Hepatocyte (in vitro differentiated cells): ENCODE results near the gene AVPR2. TPM values are rescaled to one million over a fixed set of nuclear protein-coding genes. Genes with fewer than 3 reads are reported as not detected.

ENCODE experiments used
- DNase-seq: peaks from one replicate; pipeline ENCODE4 v3.0.0-alpha.2; 2016; ENCODE audit warnings: low spot score
- H2AFZ ChIP-seq: fragments of 200-600 bp; sonication (generic); 2 replicates; pipeline ENCODE4 v1.6.0; 2016; ENCODE audit warnings: antibody characterized with exemption, mild to moderate bottlenecking
- H3K27ac ChIP-seq: fragments of 200-600 bp; sonication (generic); 2 replicates; pipeline ENCODE4 v1.5.1; 2016; ENCODE audit warnings: mild to moderate bottlenecking
- H3K27me3 ChIP-seq: fragments of 200-600 bp; sonication (generic); 2 replicates; pipeline ENCODE4 v1.6.1; 2016
- H3K36me3 ChIP-seq: fragments of 200-600 bp; sonication (generic); replicated peaks from 2 replicates; pipeline ENCODE4 v1.5.1; 2016; ENCODE audit warnings: low read depth; ENCODE audit not compliant: insufficient read depth
- H3K4me1 ChIP-seq: fragments of 200-600 bp; sonication (generic); 2 replicates; pipeline ENCODE4 v1.5.1; 2016; ENCODE audit warnings: mild to moderate bottlenecking, moderate library complexity; ENCODE audit not compliant: insufficient read depth
- H3K4me2 ChIP-seq: fragments of 200-600 bp; sonication (generic); 2 replicates; pipeline ENCODE4 v1.6.0; 2016
- H3K4me3 ChIP-seq: fragments of 200-600 bp; sonication (generic); 2 replicates; pipeline ENCODE4 v1.5.1; 2016; ENCODE audit warnings: mild to moderate bottlenecking
- H3K79me2 ChIP-seq: fragments of 200-600 bp; sonication (generic); 2 replicates; pipeline ENCODE4 v1.6.0; 2017; ENCODE audit warnings: mild to moderate bottlenecking
- H3K9me2 ChIP-seq: fragments of 200-600 bp; sonication (generic); replicated peaks from 2 replicates; pipeline ENCODE4 v1.6.0; 2017; ENCODE audit warnings: mild to moderate bottlenecking; ENCODE audit not compliant: insufficient read depth
- H3K9me3 ChIP-seq: fragments of 200-600 bp; sonication (generic); 2 replicates; pipeline ENCODE4 v1.5.1; 2016; ENCODE audit warnings: low read depth, mild to moderate bottlenecking
- H4K20me1 ChIP-seq: fragments of 200-600 bp; sonication (generic); 2 replicates; pipeline ENCODE4 v1.6.0; 2016; ENCODE audit warnings: mild to moderate bottlenecking; ENCODE audit not compliant: insufficient read depth, poor library complexity, severe bottlenecking
- CTCF ChIP-seq: fragments of 200-600 bp; sonication (generic); IDR thresholded peaks from 2 replicates; pipeline ENCODE4 v1.5.1; 2016; ENCODE audit warnings: antibody characterized with exemption, mild to moderate bottlenecking; ENCODE audit not compliant: poor library complexity
- EZH2 ChIP-seq: fragments of 200-600 bp; sonication (generic); IDR thresholded peaks from 2 replicates; pipeline ENCODE4 v1.6.1; 2016; ENCODE audit warnings: antibody characterized with exemption, mild to moderate bottlenecking, borderline replicate concordance
- EZH2phosphoT487 ChIP-seq: fragments of 200-600 bp; sonication (generic); IDR thresholded peaks from one replicate; pipeline ENCODE4 v1.6.1; 2018; ENCODE audit warnings: antibody characterized with exemption, mild to moderate bottlenecking, low read depth, moderate library complexity; ENCODE audit not compliant: unreplicated experiment, severe bottlenecking
- WGBS: methylation state at CpG from one replicate; pipeline ENCODE4 v1.1.6; 2016; ENCODE audit warnings: low lambda C conversion rate; ENCODE audit errors: missing lambda C conversion rate; 5-methylcytosine and 5-hydroxymethylcytosine counted together
- polyA plus RNA-seq: library from polyadenylated mRNA; unstranded; fragments of >200 nt; fragmentation: Nextera tagmentation; extraction: Ambion mirVana; gene quantifications from 2 replicates; pipeline ENCODE4 v1.2.1, GENCODE V29; 2016
- total RNA-seq: library from RNA; depleted of rRNA; stranded (reverse); fragments of >200 nt; gene quantifications from 2 replicates; pipeline ENCODE4 v1.2.3, GENCODE V29; 2014

Gene AVPR2
- total and polyA plus RNA-seq, 2 experiments from 2014 or later = not detected

- Histone ChIP-seq H2AFZ (no peak overlapping the region), H3K4me3 (no peak overlapping the region), H3K27ac (no peak overlapping the region), H3K27me3 (no peaks in the 10 kb centered on the region), H3K4me2 (no peak overlapping the region), H3K9me2 (no peaks in the 10 kb centered on the region), H3K4me1 (no peaks in the 10 kb centered on the region), H3K79me2 (no peaks in the 10 kb centered on the region), H3K9me3 (no peaks in the 10 kb centered on the region), H4K20me1 (no peaks in the 10 kb centered on the region), H3K36me3 (no peaks in the 10 kb centered on the region)
- no peak for DNase-seq
- WGBS = 87% methylated on average over 13 of the region's 13 CpGs
- no peak for TF ChIP-seq EZH2
These were observed 14.8 kb downstream of the AVPR2 start for GRCh38 chrX:153919281-153919680.

GRCh38 chrX:153920546-153920945 lies 16.1 kb downstream of the AVPR2 start:
- no peaks in the 10 kb centered on the region for H4K20me1 ChIP-seq
- TF ChIP-seq EZH2phosphoT487 (no peak), CTCF (no peak), EZH2 (no peak)
- no peaks in the 10 kb centered on the region for H3K4me1 ChIP-seq
- no peaks in the 10 kb centered on the region for H3K36me3 ChIP-seq
- no peaks in the 10 kb centered on the region for H3K9me3 ChIP-seq
- no peak overlapping the region for H3K4me2 ChIP-seq
- DNase-seq = no peak
- H3K27me3 ChIP-seq = no peaks in the 10 kb centered on the region
- WGBS = 89% methylated on average over 13 of the region's 14 CpGs
- no peaks in the 10 kb centered on the region for H3K79me2 ChIP-seq
- H2AFZ ChIP-seq = no peak overlapping the region
- no peak overlapping the region for H3K27ac ChIP-seq
- H3K4me3 ChIP-seq = no peak overlapping the region
- H3K9me2 ChIP-seq = no peaks in the 10 kb centered on the region

- Histone ChIP-seq H4K20me1 (no peaks in the 10 kb centered on the region), H3K27ac (no peak overlapping the region), H3K9me2 (no peaks in the 10 kb centered on the region), H3K79me2 (no peaks in the 10 kb centered on the region), H3K36me3 (no peaks in the 10 kb centered on the region), H3K4me2 (no peak overlapping the region), H3K9me3 (no peaks in the 10 kb centered on the region), H3K27me3 (no peaks in the 10 kb centered on the region), H3K4me1 (no peaks in the 10 kb centered on the region), H3K4me3 (no peak overlapping the region), H2AFZ (no peak overlapping the region)
- TF ChIP-seq EZH2phosphoT487 (no peak), EZH2 (no peak)
- no peak for DNase-seq
- WGBS = 90% methylated on average over 16 of the region's 16 CpGs
These were observed 16.6 kb downstream of the AVPR2 start for GRCh38 chrX:153921070-153921469.

DNA sequence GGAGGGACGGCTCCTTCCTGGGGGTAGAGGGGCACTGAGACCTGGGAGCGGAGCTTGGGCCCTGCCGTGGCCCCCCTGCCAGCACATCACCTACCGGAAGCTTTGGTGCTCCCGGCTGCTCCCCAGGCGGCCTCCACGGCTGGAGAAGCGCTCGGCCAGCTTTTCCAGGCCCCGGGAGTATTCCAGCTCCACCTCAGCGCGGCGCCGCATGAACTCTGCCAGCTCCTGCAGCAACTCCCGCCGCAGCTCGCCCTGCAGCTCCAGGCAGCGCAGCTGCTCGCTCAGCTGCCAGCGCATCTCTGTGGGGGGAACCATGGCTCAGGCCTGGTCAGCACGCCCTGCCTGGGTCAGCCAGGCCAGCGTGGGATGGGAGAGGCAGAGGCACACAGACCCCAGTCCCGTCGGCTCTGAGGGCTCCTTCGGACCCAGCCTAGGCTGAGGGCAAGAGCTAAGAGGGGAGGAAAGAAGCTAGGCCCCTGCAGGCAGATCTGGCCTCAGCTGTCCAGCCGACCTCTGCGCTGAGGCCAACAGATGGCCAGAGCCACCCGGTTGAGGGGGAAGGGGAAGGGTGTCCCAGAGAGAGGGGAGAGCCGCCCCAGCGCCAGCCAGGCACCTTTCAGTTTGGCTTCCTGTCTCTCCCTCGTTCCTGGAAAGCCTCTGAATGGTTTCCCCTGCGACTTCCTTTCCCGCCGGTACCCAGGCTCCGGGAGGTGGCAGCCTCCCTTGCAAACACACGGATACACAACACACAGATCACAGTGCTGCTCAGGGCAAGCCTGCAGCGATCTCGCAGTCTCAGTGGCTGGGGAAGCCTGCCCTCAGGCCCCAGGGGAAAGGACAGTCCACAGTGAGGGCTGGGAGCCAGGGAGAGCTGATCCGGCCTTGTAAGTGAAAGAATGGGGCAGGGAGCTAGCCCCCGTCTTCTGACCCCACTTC lies 17.3 kb downstream of the AVPR2 start:
- TF ChIP-seq CTCF (no peak), EZH2 (no peak), EZH2phosphoT487 (no peak)
- no peak overlapping the region for H2AFZ ChIP-seq
- no peaks in the 10 kb centered on the region for H3K27me3 ChIP-seq
- no peak overlapping the region for H3K4me3 ChIP-seq
- no peaks in the 10 kb centered on the region for H3K9me2 ChIP-seq
- no peak for DNase-seq
- no peaks in the 10 kb centered on the region for H3K36me3 ChIP-seq
- no peak overlapping the region for H3K4me2 ChIP-seq
- no peaks in the 10 kb centered on the region for H3K79me2 ChIP-seq
- no peaks in the 10 kb centered on the region for H4K20me1 ChIP-seq
- no peak overlapping the region for H3K27ac ChIP-seq
- peaks cover 4% of the 10 kb centered on the region for H3K4me1 ChIP-seq
- WGBS = 83% methylated on average over 39 of the region's 40 CpGs
- no peaks in the 10 kb centered on the region for H3K9me3 ChIP-seq
